WERI-Rb-1 (cell line): Measurements from ENCODE around the gene ABCG4.
"Not testable (repeated sequence)": the region's sequence is repeated elsewhere in the genome, so short reads cannot be mapped to it uniquely, and the experiment has no call there.

Experiments
- DNase-seq: peaks from one replicate; pipeline ENCODE4 v3.0.0-alpha.2; 2020
- H3K27ac ChIP-seq: fragments of 250-450 bp; sonication (Bioruptor Pico); 2 replicates; pipeline ENCODE4 v1.5.1; 2020; ENCODE audit warnings: mild to moderate bottlenecking, moderate library complexity
- H3K27me3 ChIP-seq: fragments of 250-450 bp; sonication (Bioruptor Pico); 2 replicates; pipeline ENCODE4 v1.5.1; 2021; ENCODE audit warnings: mild to moderate bottlenecking, low read depth, moderate library complexity; ENCODE audit not compliant: insufficient read depth, severe bottlenecking
- H3K36me3 ChIP-seq: fragments of 250-450 bp; sonication (Bioruptor Pico); 2 replicates; pipeline ENCODE4 v1.5.1; 2020; ENCODE audit warnings: mild to moderate bottlenecking, moderate library complexity
- H3K4me3 ChIP-seq: 2 replicates; pipeline ENCODE4 v1.5.1; 2011; ENCODE audit warnings: low read depth, mild to moderate bottlenecking, control low read depth, low read length
- H3K9me3 ChIP-seq: fragments of 250-450 bp; sonication (Bioruptor Pico); 2 replicates; pipeline ENCODE4 v1.5.1; 2021; ENCODE audit warnings: mild to moderate bottlenecking, moderate library complexity; ENCODE audit not compliant: severe bottlenecking
- CTCF ChIP-seq: IDR thresholded peaks from 2 replicates; pipeline ENCODE4 v1.5.1; 2011; ENCODE audit warnings: low read depth, mild to moderate bottlenecking, control low read depth, inconsistent platforms, low read length

ABCG4 gene

DNA sequence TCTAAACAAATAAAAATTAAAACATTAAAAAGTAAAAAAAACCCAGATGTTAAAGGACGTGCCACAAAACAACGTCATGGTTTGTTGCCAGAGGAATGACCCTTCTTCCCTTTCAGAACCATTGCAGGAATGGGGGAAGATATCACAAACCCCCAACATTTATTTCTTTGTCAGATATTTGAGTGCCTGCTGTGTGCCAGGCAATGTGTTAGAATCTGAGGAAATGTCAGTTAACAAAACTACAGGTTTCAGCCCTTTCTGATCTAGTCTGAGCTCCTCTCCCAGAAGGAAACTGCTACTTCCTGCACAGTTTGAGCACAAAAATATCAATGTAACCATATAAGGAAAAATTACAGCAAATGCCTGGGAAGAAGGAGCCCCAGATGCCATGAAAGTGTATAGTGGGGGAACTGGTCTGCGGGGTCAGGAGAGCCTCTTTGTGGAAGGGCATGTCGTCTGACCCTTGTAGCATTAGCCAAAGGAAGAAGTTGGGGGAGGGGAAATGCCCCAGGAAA lies 29.4 kb downstream of the ABCG4 start:
- H3K9me3 ChIP-seq, result no peaks in the 10 kb centered on the region
- TF ChIP-seq CTCF, result no peak
- peaks cover 8% of the 10 kb centered on the region; the same call in 1 of the 2 replicates for H3K36me3 ChIP-seq
- no peaks in the 10 kb centered on the region for H3K27me3 ChIP-seq
- H3K4me3 ChIP-seq, result no peak overlapping the region
- H3K27ac ChIP-seq, result no peak overlapping the region
- DNase-seq, result no peak

DNA sequence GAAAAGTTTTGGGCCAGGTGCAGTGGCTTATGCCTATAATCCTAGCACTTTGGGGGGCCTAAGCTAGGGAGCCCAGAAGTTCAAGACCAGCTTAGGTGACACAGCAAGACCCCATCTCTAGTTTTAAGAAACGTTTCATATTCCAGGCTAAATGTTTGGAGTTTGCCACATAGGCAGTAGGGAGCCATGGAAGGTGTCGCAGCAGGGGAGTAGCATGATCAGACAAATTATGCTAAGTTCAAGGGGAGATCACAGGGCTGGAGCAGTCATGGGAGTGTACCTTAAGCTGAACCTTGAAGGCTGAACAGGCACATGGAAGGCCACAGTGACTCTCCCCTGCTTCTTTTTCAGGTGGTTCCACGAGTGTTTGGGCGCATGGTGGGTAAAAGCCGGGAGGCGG lies 30.5 kb downstream of the ABCG4 start:
- no peak for TF ChIP-seq CTCF

GRCh38 chr11:119179983-119180382 lies 31.1 kb downstream of the ABCG4 start:
- Histone ChIP-seq H3K4me3 (no peak overlapping the region), H3K27me3 (no peaks in the 10 kb centered on the region), H3K36me3 (no peaks in the 10 kb centered on the region; the same call in 1 of the 2 replicates), H3K27ac (no peak overlapping the region), H3K9me3 (no peaks in the 10 kb centered on the region)
- DNase-seq, result no peak
- TF ChIP-seq CTCF, result no peak

More for the DNA sequence above, 30.5 kb downstream of the ABCG4 start:
- Histone ChIP-seq H3K27me3 (no peaks in the 10 kb centered on the region), H3K27ac (no peak overlapping the region), H3K9me3 (no peaks in the 10 kb centered on the region), H3K4me3 (no peak overlapping the region), H3K36me3 (peaks cover 5% of the 10 kb centered on the region; the same call in 1 of the 2 replicates)
- DNase-seq, result no peak

DNA sequence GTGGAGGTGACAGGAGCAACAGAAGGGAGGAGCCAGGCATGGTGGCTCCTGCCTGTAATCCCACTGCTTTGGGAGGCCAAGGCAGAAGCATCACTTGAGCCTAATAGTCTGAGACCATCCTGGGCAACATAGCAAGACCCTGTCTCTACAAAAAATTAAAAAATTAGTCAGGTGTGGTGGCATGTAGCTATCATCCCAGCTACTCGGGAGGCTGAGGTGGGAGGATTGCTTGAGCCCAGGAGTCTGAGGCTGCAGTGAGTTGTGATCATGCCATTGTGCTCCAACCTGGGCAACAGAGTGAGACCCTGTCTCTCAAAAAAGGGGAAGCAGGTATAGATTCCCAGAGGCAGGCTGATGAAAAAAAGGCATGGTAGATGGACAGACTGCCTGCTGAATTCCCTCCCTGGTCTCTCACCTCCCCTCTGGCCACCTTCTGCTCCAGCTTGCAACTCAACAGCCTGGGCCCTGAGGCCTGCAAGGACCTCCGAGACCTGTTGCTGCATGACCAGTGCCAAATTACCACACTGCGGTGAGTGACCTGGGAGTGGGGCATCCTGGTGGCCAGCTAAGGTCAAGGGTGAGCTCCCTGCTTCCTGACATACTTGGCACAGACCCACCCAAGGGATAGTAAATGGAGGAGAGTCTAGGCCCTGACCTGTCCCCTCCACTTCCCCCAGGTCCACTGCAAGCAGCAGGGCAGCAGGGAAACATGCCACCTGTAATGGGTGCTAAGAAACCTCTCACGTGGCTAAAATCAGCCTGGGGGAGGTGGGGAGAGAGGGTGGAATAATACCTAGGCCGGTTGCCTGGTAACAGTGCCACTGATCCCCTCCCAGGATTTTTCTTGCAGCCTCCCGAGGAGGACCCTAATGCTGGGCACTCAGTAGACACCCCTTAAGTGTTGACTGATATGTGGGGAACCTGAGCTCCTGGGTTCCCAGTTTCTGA lies 32.2 kb downstream of the ABCG4 start:
- TF ChIP-seq CTCF, result no peak
- no peak for DNase-seq
- H3K9me3 ChIP-seq, result no peaks in the 10 kb centered on the region

GRCh38 chr11:119181677-119182412 lies 33.0 kb downstream of the ABCG4 start:
- Histone ChIP-seq H3K27ac (no peak overlapping the region), H3K27me3 (no peaks in the 10 kb centered on the region), H3K4me3 (no peak overlapping the region), H3K9me3 (no peaks in the 10 kb centered on the region), H3K36me3 (no peaks in the 10 kb centered on the region; the same call in 1 of the 2 replicates)
- TF ChIP-seq CTCF, result no peak
- no peak for DNase-seq

More for the DNA sequence above, 32.2 kb downstream of the ABCG4 start:
- Histone ChIP-seq H3K27ac (no peak overlapping the region), H3K36me3 (no peaks in the 10 kb centered on the region; the same call in 1 of the 2 replicates), H3K27me3 (no peaks in the 10 kb centered on the region), H3K4me3 (no peak overlapping the region)

GRCh38 chr11:119184399-119184798 lies 35.5 kb downstream of the ABCG4 start:
- H3K27ac ChIP-seq, DNase-seq, H3K4me3 ChIP-seq, H3K36me3 ChIP-seq, H3K9me3 ChIP-seq, H3K27me3 ChIP-seq: not testable (repeated sequence)
